MM.1S (cell line): ENCODE data around the gene SSUH2.

Source experiments
- DNase-seq: peaks from one replicate; pipeline ENCODE4 v3.0.0-alpha.2; 2015
- H2AFZ ChIP-seq: fragments of 300-600 bp; sonication (generic); 2 replicates; pipeline ENCODE4 v1.6.0; 2016; ENCODE audit warnings: antibody characterized with exemption, low read length
- H3F3A ChIP-seq: fragments of 300-600 bp; sonication (generic); 2 replicates; pipeline ENCODE4 v1.6.1; 2016; ENCODE audit warnings: mild to moderate bottlenecking, antibody characterized with exemption, low read length, moderate library complexity, mixed read lengths; ENCODE audit not compliant: insufficient read depth
- H3K27ac ChIP-seq: fragments of 300-600 bp; sonication (generic); 2 replicates; pipeline ENCODE4 v1.5.1; 2016; ENCODE audit warnings: mild to moderate bottlenecking, low read length
- H3K27me3 ChIP-seq: fragments of 300-600 bp; sonication (generic); replicated peaks from 2 replicates; pipeline ENCODE4 v1.6.0; 2016; ENCODE audit warnings: low read length; ENCODE audit not compliant: insufficient read depth
- H3K36me3 ChIP-seq: fragments of 300-600 bp; sonication (generic); replicated peaks from 2 replicates; pipeline ENCODE4 v1.6.1; 2016; ENCODE audit warnings: mild to moderate bottlenecking, low read length, mixed read lengths; ENCODE audit not compliant: insufficient read depth
- H3K4me1 ChIP-seq: fragments of 300-600 bp; sonication (generic); 2 replicates; pipeline ENCODE4 v1.6.1; 2016; ENCODE audit warnings: low read length, mixed read lengths
- H3K4me2 ChIP-seq: fragments of 300-600 bp; sonication (generic); 2 replicates; pipeline ENCODE4 v1.6.0; 2016; ENCODE audit warnings: low read depth, low read length
- H3K4me3 ChIP-seq: fragments of 300-600 bp; sonication (generic); 2 replicates; pipeline ENCODE4 v1.5.1; 2016; ENCODE audit warnings: low read length, mixed read lengths
- H3K79me2 ChIP-seq: fragments of 300-600 bp; sonication (generic); 2 replicates; pipeline ENCODE4 v1.6.1; 2016; ENCODE audit warnings: mixed run types, low read length, mixed read lengths
- H3K9ac ChIP-seq: fragments of 300-600 bp; sonication (generic); 2 replicates; pipeline ENCODE4 v1.6.1; 2016; ENCODE audit warnings: low read length, mixed read lengths
- H3K9me2 ChIP-seq: fragments of 300-600 bp; sonication (generic); replicated peaks from 2 replicates; pipeline ENCODE4 v1.6.1; 2016; ENCODE audit warnings: mild to moderate bottlenecking, low read length, mixed read lengths; ENCODE audit not compliant: insufficient read depth
- H3K9me3 ChIP-seq: fragments of 300-600 bp; sonication (generic); replicated peaks from 2 replicates; pipeline ENCODE4 v1.6.1; 2016; ENCODE audit warnings: mild to moderate bottlenecking, low read length, mixed read lengths; ENCODE audit not compliant: insufficient read depth
- H4K20me1 ChIP-seq: fragments of 300-600 bp; sonication (generic); 2 replicates; pipeline ENCODE4 v1.6.1; 2016; ENCODE audit warnings: mild to moderate bottlenecking, low read length, moderate library complexity, mixed read lengths; ENCODE audit not compliant: insufficient read depth
- EZH2 ChIP-seq: fragments of 300-600 bp; sonication (generic); optimal IDR thresholded peaks from 2 replicates; pipeline ENCODE3; 2017; ENCODE audit warnings: low read depth, mild to moderate bottlenecking, antibody characterized with exemption, low read length, mixed read lengths
- EZH2phosphoT487 ChIP-seq: fragments of 300-600 bp; sonication (generic); IDR thresholded peaks from 2 replicates; pipeline ENCODE4 v1.6.1; 2018; ENCODE audit warnings: antibody characterized with exemption, low read length
- TF ChIP-seq, protein P1 (sequence below): fragments of 300-600 bp; sonication (generic); IDR thresholded peaks from 2 replicates; pipeline ENCODE4 v1.5.1; 2016; ENCODE audit warnings: antibody characterized with exemption, low read length, mixed read lengths

Gene SSUH2

DNA sequence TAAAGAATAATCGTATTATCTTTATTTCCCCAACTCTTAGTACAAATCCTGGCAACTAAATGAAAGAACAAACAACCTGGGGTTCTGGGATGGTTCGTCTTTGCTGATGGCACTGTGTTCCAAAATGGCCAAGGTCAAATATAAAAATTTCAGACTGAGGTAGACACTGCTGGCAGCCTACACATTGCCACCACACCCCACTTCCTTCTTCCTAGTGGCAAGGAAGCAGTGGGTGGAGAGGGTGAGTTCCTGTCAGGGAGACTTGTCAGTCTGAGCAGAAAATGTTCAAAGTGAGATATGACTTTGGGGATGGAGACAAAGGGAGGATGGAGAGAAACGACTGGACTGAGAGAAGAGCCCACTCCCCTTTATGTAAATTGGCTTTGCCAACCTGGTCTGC is 73.3 kb downstream of the SSUH2 start:
- Histone ChIP-seq H3K79me2 (no peaks in the 10 kb centered on the region), H3K9ac (no peak overlapping the region), H3K4me2 (no peak overlapping the region), H3K4me3 (no peak overlapping the region), H3K36me3 (no peaks in the 10 kb centered on the region), H4K20me1 (no peaks in the 10 kb centered on the region), H3K4me1 (no peaks in the 10 kb centered on the region), H3K9me2 (no peaks in the 10 kb centered on the region), H3F3A (no peaks in the 10 kb centered on the region), H2AFZ (no peak overlapping the region), H3K9me3 (no peaks in the 10 kb centered on the region), H3K27ac (no peak overlapping the region), H3K27me3 (no peaks in the 10 kb centered on the region)
- no peak for TF ChIP-seq EZH2
- no peak for TF ChIP-seq EZH2phosphoT487
- TF ChIP-seq, protein P1, sequence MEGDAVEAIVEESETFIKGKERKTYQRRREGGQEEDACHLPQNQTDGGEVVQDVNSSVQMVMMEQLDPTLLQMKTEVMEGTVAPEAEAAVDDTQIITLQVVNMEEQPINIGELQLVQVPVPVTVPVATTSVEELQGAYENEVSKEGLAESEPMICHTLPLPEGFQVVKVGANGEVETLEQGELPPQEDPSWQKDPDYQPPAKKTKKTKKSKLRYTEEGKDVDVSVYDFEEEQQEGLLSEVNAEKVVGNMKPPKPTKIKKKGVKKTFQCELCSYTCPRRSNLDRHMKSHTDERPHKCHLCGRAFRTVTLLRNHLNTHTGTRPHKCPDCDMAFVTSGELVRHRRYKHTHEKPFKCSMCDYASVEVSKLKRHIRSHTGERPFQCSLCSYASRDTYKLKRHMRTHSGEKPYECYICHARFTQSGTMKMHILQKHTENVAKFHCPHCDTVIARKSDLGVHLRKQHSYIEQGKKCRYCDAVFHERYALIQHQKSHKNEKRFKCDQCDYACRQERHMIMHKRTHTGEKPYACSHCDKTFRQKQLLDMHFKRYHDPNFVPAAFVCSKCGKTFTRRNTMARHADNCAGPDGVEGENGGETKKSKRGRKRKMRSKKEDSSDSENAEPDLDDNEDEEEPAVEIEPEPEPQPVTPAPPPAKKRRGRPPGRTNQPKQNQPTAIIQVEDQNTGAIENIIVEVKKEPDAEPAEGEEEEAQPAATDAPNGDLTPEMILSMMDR: no peak
- no peak for DNase-seq
